ENCODE results near the gene SNAPC2. TPM values are rescaled to one million over a fixed set of nuclear protein-coding genes. Genes with fewer than 3 reads are reported as not detected.

The SNAPC2 gene
- total and polyA plus RNA-seq, 8 donors, result 4.9 to 12.0 (median 8.0) TPM

DNA sequence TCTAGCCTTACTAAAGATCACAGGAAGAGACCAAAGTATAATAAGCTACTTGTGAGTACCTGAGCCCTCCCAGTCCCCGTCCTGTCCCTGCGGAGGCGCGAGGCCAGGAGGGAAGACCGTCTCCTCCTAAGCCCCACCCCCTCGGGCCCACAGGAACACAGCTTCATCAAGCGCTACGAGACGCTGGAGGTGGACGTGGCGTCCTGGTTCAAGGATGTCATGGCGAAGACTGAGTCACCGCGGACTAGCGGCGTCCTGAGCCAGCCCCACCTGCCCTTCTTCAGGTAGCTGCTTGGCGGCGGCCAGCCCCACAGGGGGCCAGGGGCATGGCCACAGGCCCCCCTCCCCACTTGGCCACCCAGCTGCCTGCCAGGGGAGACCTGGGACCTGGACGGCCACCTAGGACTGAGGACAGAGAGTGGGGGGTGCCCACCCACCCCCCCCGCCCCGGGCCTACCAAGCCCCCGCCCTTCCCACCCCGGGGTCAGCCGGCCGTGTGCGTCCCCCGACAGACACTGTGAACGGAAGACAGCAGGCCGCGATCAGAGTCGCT, 7.9 kb upstream of the SNAPC2 start:
- Histone ChIP-seq H3K27me3 (peaks cover 0 to 6% (median 0%) of the 10 kb centered on the region in 4 donors), H3K27ac (no peak overlapping the region), H3K36me3 (peaks cover 4 to 29% (median 22%) of the 10 kb centered on the region in 3 donors), H3K4me1 (peaks cover 0 to 10% (median under 1%) of the 10 kb centered on the region in 3 donors), H3K4me3 (no peak overlapping the region), H3K9me3 (no peaks in the 10 kb centered on the region)
- FAIRE-seq, result no peak
- WGBS, 2 donors, result 91 to 92% methylated on average over 28 to 31 of the region's 31 CpGs
- peak in 3 of 6 donors; percentile 40 to 74 (median 53) for DNase-seq
- TF ChIP-seq, protein P1, sequence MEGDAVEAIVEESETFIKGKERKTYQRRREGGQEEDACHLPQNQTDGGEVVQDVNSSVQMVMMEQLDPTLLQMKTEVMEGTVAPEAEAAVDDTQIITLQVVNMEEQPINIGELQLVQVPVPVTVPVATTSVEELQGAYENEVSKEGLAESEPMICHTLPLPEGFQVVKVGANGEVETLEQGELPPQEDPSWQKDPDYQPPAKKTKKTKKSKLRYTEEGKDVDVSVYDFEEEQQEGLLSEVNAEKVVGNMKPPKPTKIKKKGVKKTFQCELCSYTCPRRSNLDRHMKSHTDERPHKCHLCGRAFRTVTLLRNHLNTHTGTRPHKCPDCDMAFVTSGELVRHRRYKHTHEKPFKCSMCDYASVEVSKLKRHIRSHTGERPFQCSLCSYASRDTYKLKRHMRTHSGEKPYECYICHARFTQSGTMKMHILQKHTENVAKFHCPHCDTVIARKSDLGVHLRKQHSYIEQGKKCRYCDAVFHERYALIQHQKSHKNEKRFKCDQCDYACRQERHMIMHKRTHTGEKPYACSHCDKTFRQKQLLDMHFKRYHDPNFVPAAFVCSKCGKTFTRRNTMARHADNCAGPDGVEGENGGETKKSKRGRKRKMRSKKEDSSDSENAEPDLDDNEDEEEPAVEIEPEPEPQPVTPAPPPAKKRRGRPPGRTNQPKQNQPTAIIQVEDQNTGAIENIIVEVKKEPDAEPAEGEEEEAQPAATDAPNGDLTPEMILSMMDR (IDR thresholded peaks at IDR 0.05), result no peak
- intact Hi-C loops (cut with DNase I), result no loop called here
- ATAC-seq, result no peak

DNA sequence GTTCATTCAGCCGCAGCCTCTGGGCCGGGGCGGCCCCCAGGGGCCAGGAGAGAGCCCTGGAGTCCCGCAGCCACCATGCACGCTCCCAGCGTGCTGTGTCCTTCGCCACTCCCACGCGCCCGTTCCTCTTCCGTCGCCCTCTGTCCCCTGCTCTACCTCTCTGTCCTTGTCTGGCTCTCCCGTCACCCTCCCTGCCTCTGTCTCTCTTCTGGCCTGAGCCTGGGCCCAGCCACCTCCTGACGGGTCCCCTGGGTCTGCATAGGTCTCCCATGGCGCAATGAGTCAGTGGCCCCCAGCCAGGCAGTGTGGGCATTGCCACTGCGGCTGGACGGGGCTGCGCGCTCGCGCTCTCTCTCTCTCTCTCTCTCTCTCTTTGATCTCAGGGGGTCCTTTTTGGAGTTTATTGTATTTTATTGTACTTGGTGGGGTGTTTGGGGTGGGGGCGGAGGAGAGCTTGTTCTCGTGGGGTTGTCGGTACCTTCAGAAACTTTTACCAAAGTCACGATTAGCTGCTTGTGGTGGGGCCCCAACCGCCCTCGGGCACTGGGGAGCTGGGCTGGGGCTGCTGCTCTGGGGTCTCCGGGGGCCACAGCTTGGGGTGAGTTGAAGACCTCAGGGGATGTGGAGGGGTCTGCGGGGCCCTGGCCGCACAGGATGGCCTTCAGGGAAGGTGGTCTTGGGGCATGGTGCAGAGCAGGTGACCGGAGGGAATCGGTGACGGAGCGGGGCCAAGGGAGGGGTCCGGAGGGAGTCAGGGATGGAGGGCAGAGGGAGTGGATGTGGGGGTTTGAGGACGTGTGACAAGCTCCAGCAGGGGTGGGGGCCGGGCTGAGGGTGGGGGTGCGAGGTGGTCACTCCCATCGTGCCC, 7.2 kb upstream of the SNAPC2 start:
- Histone ChIP-seq H3K4me1 (peaks cover 0 to 17% (median 6%) of the 10 kb centered on the region in 3 donors), H3K9me3 (no peaks in the 10 kb centered on the region), H3K27ac (no peak overlapping the region), H3K4me3 (no peak overlapping the region), H3K27me3 (peaks cover 0 to 6% (median 0%) of the 10 kb centered on the region in 4 donors), H3K36me3 (peaks cover 4 to 29% (median 22%) of the 10 kb centered on the region in 3 donors)
- WGBS, 2 donors, result 92 to 94% methylated on average over 39 of the region's 39 CpGs
- intact Hi-C loops (cut with DNase I), result no loop called here
- DNase-seq, result peak in 3 of 6 donors; percentile 39 to 75 (median 55)
- no peak for FAIRE-seq
- no peak for ATAC-seq
- TF ChIP-seq, protein P1 (IDR thresholded peaks at IDR 0.05), result no peak

DNA sequence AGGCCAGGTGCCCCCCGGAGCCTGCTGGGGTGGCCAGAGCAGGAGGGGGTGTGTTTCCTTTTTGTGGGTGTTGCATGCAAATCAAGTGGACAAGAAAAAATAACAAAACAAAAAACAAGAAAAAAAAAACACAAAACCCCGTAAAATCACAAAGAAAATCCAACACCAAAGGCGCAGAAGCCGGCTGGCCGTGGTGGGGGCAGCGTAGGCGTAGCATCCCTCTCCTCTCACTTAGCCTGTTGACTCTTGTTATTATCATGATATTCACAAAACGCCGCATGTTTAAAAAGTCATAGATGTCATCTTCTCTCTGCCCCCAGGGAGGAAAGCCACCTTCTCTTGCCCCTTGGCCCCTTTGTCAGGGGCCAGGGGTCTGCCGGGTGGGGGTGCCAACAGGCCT, 6.5 kb upstream of the SNAPC2 start:
- ATAC-seq (no peak), FAIRE-seq (no peak), DNase-seq (no peak)
- TF ChIP-seq, protein P1 (IDR thresholded peaks at IDR 0.05), result no peak
- Histone ChIP-seq H3K36me3 (peaks cover 4 to 29% (median 22%) of the 10 kb centered on the region in 3 donors), H3K4me3 (no peak overlapping the region), H3K4me1 (peaks cover 0 to 18% (median 6%) of the 10 kb centered on the region in 3 donors), H3K27ac (no peak overlapping the region), H3K9me3 (no peaks in the 10 kb centered on the region), H3K27me3 (peaks cover 0 to 6% (median 0%) of the 10 kb centered on the region in 4 donors)
- intact Hi-C loops (cut with DNase I), result no loop called here
- 87 to 90% methylated on average over 10 of the region's 10 CpGs for WGBS, 2 donors

DNA sequence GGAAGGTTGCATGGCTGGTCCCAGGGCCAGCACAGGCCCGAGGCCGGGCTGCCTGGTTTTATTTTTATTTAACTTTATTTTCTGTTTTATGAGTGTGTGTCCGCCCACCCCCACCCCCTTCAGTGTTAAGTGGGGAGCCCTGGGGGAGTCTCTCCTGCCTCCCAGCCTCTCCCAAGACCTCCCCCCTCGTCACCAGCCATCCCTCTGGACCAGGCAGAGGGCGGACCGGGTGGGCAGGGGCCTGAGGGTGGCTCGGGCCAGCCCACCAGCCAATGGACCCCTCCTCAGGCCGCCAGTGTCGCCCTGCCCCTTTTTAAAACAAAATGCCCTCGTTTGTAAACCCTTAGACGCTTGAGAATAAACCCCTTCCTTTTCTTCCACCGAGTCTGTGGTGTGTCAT, 6.0 kb upstream of the SNAPC2 start:
- 50 to 52% methylated on average over 12 of the region's 12 CpGs for WGBS, 2 donors
- peak in 1 of 6 donors; percentile 30 for DNase-seq
- ATAC-seq, result no peak
- Histone ChIP-seq H3K4me1 (peaks cover 0 to 18% (median 6%) of the 10 kb centered on the region in 3 donors), H3K27ac (no peak overlapping the region), H3K36me3 (peaks cover 4 to 29% (median 22%) of the 10 kb centered on the region in 3 donors), H3K4me3 (no peak overlapping the region), H3K9me3 (no peaks in the 10 kb centered on the region), H3K27me3 (peaks cover 0 to 6% (median 0%) of the 10 kb centered on the region in 4 donors)
- intact Hi-C loops (cut with DNase I), result no loop called here
- TF ChIP-seq, protein P1 (IDR thresholded peaks at IDR 0.05), result no peak
- no peak for FAIRE-seq
